T-helper 9 cell (primary cell): ENCODE results near the gene PSD.
"Not testable (repeated sequence)": the region's sequence is repeated elsewhere in the genome, so short reads cannot be mapped to it uniquely, and the experiment has no call there.

Source experiments
- DNase-seq: peaks from one replicate; pipeline ENCODE4 v3.0.0-alpha.2; 2020
- total RNA-seq, 2 donors: gene quantifications; one replicate each; lab custom pipeline; 2026; lab: John Stamatoyannopoulos, UW

Gene PSD
- 3.1 to 3.9 reads per million in 2 donors for total RNA-seq

DNA sequence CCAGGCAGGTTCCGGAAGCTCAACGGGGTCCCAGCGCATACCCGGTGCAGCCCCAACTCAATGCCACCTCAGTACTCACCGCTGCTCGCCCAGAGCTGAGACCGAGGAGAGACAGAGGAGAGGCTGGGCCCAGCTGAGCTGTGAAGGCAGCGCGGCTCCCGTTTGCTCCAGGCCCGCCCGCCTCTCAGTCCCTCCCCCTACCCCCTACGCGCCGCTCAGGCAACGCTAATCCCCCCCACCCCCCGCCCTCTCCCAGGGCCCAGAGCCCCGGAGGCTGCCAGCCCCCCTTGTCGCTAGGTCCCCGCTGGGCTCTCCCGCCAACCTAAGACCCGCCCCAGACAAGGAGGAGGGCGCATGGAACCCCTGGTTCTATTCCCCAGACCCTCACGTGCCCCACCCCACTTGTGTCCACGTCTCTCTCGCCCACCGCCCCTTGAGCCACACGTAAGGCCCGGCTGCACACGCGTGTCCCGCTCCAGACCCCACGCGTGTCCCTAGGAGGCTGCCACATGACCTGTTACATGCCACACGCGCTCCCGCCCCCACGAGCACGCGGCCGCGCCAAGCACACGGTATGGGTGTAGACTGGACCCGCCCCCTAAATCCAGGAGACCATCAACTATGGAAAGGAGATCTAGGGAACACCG, at the start of gene PSD:
TSS of gene PSD (minus strand) at position 164 of the 647 bp plus-strand sequence. CDS start 1,747 bp downstream, outside the sequence.
- DNase-seq: no peak

DNA sequence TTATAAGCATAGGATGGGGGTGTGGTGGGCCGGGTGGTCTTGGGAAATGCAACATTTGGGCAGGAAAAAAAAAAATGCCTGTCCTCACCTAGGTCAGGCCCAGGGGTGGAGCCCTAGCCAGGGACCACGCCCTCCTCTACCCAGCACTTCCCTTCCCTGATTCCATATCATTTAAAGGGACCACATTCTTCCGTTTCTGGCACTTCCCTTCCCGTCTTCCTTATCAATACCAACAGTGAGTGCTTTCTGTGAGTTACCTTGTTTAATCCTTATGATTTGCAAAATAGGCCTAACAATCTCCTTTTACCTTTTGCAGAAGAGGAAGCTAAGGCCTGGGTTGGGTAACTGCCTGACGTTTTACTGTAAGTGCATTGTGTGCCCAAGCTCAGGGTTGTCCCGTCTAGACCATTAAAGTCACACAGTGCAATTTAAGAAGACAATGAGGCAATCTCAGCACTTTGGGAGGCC, 49.4 kb upstream of the PSD start:
- no peak for DNase-seq

DNA sequence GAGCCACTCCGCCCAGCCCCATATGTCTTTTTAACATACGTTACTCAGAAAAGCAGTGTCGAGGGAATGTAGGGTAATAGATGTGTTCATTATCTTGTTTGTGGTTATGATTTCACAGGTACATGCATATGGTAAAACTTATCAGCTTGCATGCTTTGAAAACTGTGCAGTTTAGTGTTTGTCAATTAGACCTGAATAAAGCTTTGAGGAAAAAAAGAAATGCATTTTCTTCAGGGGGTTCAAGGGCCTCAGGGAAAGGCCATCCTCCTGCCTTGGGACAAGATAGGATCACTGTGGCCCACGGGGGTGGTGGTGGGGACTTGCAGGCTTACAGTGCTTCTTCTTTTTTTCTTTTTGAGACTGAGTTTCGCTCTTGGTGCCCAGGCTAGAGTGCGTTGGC, 48.7 kb upstream of the PSD start:
- no peak for DNase-seq

- no peak for DNase-seq
These were observed 46.9 kb upstream of the PSD start for GRCh38 chr10:102465466-102465865.

- DNase-seq: no peak
These were observed 45.4 kb upstream of the PSD start for GRCh38 chr10:102463983-102464382.

GRCh38 chr10:102462512-102463054, 44.0 kb upstream of the PSD start:
- no peak for DNase-seq

GRCh38 chr10:102461187-102462054, 42.8 kb upstream of the PSD start:
- peak; percentile 92 for DNase-seq

DNA sequence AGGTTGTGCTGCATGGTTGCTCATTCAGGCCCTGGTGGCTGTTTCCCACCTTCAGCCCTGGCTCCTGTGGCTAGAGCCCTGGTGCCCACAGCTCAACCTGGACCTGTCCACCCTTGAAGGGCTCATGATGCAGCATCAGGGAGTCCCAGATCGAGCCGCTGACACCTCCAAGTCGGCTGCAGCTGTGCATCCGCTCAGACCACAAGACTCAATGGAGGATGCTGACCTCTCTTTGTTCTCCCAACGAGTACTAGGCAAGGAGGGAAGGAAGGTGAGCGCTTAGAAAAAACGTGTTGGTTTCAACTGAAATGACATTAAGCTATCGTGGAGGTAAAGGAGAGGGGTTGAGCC, 42.2 kb upstream of the PSD start:
- DNase-seq: no peak

GRCh38 chr10:102458656-102459055, 40.1 kb upstream of the PSD start:
- DNase-seq: no peak

DNA sequence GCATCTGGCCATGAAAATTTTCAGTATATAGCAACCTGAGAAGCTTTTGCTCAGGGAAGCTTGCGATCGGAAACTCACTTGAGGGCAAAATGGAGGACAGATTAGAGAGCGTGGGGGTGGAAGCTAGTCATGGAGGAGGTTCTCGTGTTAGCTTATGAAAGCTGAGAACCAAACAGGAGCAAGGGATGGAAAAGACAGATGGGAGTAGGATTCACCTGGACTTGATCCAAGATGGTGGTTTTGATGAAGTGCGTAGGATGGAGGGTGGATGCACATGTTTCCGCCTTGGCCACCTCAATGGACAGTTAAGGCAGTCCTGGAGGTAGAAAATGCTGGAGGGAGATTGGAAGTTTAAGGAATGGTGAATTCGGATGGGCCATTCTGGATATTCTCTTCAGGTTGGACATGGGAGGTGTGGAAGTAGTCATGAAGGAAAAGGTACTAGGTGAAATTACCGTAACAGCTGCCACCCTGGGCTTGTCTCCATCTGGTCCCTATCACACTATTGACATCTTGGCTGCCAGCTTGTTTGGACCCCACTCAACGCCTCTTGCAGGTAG, 39.1 kb upstream of the PSD start:
- no peak for DNase-seq

DNA sequence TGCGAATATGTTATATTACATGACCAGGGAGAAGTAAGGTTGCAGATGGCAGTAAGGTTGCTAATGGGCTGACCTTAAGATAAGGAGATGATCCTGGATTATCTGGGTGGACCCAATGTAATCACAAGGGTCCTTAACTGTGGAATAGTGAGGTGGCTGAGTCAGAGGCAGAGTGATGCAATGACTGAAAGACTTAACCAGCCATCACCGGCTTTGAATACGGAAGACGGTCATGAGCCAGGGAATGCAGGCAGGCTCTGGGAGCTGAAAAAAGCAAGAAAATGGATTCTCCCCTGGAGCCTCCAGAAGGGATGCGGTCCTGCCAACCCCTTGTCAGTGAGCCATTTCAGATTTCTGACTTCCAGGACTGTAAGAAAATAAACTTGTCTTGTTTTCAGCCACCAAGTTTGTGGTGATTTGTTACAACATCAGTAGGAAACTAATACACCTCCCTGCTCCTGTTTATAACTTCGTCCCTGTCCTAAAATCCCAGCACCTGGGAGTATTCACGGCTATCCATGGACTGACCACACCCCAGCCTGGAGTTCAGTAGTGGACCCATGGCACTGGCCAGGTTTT, 37.4 kb upstream of the PSD start:
- DNase-seq: no peak

DNA sequence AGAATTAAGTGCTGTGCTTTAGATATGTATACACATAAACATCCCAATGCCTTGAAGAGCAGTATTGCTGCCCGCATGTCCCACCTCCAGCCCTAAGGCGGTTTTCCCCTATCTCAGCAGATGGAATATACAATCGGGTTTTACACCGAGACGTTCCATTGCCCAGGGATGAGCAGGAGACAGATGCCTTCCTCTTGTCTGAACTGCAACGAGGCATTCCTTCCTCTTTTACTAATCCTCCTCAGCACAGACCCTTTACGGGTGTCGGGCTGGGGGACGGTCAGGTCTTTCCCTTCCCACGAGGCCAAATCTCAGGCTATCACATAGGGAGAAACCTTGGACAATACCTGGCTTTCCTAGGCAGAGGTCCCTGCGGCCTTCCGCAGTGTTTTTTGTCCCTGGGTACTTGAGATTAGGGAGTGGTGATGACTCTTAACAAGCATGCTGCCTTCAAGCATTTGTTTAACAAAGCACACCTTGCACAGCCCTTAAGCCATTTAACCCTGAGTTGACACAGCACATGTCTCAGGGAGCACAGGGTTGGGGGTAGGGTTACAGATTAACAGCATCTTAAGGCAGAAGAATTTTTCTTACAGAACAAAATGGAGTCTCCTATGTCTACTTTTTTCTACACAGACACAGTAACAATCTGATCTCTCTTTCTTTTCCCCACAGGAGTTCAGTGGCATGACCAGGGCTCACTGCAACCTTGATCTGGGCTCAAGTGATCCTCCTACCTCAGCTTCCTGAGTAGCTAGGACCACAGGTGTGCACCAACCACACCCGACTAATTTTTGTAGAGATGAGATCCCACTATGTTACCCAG, 36.3 kb upstream of the PSD start:
- not testable (repeated sequence) for DNase-seq

- DNase-seq: no peak
These were observed 34.9 kb upstream of the PSD start for GRCh38 chr10:102453502-102453901.

- DNase-seq: no peak
These were observed 34.2 kb upstream of the PSD start for GRCh38 chr10:102452672-102453340.

- DNase-seq: no peak
These were observed 32.8 kb upstream of the PSD start, which contains the start of gene C10orf95 for GRCh38 chr10:102451105-102451969. Gene C10orf95, minus strand, starts transcription at chr10:102451543. Its CDS starts 450 bp downstream, at chr10:102451093.

DNA sequence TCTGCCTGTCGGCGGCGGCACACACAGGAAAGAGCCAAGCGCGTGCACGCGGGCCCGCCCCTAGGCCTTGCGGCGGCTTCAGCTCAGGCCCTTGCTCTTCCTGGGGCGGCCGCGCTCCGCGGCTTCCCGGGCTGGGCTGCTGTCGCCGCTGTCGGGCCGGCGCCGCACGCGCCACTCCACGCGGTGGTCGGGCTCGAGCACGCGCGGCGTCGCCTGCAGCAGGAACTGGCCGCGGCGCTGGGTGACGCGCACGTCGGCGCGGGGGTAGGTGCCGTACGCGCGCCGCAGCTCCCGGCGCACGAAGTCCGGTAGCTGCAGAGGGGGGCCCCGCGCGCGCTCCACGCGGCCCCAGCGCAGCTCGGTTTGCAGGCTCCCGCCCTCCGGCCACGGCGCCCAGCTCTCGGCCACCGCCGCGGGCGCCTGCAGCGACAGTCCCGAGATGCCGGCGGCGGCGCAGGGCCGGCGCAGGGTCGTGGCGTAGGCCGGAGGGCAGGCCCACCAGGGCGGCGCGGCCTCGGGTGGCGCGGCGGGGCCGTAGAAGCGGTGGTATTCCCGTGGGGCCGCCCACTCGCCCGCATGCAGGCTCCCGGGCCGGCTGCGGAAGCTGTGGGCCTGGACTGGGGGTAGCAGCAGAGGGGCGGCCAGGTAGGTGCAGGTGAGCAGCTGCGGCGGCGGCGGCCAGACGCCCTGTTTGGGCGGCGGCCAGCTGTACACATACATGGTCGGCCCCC, 32.0 kb upstream of the PSD start:
- peak; percentile 81 for DNase-seq

- no peak for DNase-seq
These were observed 31.5 kb upstream of the PSD start for GRCh38 chr10:102450124-102450373.

DNA sequence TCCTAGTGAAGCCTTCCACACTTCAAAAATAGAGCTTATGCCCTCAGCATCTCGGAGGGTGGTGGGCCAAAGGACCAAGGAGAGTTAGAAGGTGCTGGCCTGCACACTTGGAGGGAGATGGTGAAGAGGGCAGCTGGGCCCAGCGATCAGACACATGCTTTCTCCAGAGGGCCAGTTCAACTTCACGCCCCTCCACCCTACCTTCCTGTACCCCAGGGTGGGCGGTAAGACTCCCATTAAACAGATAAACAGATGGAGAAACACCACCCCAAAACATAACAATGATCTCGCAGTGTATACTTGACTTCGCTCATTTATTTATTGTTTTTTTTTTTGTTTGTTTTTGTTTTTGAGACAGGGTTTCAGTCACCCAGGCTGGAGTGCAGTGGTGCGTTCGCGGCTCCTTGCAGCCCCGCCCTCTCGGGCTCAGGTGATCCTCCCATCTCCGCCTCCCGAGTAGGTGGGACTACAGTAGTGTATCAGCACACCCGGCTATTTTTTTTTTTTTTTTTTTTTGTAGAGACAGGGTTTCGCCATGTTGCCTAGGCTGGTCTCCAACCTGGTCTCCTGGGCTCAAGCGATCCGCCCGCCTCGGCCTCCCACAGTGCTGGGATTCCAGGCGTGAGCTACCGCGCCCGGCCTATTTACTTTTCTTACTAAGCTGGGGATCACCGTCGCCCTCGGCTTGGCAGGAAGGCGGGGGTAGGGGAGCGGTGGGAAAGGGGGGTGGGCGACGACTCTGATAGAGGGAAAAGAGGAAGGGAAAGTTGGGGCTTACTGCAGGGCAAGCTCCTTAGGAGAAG, 30.9 kb upstream of the PSD start:
- DNase-seq: peak; percentile 73

- DNase-seq: no peak
These were observed 26.3 kb upstream of the PSD start for GRCh38 chr10:102444851-102445250.
